HL-60/S4 treated with retinoic acid at 250 ng/mL for 4 days and 3 days (cell line): Measurements from ENCODE around the gene GLYATL1B.
"Not testable (repeated sequence)": the region's sequence is repeated elsewhere in the genome, so short reads cannot be mapped to it uniquely, and the experiment has no call there.

Source experiments
- in situ Hi-C: fragments of 300-500 bp; cut with MboI; formaldehyde crosslinking; loops from 2 replicates; pipeline ENCODE4 v1.7.0; 2022; ENCODE audit warnings: low sequenced_read_pairs

Gene GLYATL1B, protein sequence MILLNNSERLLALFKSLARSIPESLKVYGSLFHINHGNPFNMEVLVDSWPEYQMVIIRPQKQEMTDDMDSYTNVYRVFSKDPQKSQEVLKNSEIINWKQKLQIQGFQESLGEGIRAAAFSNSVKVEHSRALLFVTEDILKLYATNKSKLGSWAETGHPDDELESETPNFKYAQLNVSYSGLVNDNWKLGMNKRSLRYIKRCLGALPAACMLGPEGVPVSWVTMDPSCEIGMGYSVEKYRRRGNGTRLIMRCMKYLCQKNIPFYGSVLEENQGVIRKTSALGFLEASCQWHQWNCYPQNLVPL

DNA sequence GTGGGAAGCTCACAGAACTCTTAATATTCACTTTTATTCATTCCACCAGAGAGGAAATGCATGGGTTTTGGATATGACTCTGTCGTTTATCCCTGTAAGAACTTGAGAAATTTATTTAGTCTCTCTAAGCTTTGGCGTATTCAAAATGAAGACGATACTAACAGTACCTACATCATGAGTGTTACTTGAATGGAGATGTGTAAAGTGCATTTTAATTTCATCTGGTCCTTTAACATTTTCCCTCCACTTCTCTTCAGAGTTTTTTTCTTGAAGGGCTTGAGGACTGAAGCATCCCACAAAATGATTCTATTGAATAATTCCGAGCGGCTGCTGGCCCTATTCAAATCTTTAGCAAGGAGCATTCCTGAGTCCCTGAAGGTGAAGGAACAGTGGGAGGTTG, at the start of gene GLYATL1B:
TSS of gene GLYATL1B (plus strand) at position 301 of the 400 bp plus-strand sequence. CDS start at position 301, 0 bp downstream.
- in situ Hi-C loops, result not testable (repeated sequence)

- in situ Hi-C loops, result not testable (repeated sequence)
Observed at GRCh38 chr11:59036542-59036941, 49.6 kb upstream of the GLYATL1B start.

GRCh38 chr11:59037434-59037833, 48.7 kb upstream of the GLYATL1B start:
- in situ Hi-C loops, result not testable (repeated sequence)

DNA sequence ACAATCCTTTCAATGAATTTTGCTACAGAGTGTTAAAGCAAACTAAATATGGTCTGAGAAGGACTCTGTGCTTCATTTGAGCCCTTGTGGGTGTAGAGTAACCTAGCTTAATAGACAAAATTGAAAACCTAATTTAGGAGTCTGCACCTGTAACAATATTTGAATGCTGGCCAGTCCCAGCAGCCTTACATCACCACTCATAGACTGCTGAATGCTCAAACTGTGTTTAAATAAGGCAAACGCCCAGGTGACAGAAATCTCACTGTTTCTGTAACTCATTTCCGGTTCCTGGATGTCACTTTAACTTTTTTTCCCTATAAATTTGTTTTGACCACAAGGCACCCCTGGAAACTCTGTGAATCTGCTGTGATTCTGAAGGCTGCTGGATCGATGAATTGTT, 45.5 kb upstream of the GLYATL1B start:
- in situ Hi-C loops, result no loop called here

DNA sequence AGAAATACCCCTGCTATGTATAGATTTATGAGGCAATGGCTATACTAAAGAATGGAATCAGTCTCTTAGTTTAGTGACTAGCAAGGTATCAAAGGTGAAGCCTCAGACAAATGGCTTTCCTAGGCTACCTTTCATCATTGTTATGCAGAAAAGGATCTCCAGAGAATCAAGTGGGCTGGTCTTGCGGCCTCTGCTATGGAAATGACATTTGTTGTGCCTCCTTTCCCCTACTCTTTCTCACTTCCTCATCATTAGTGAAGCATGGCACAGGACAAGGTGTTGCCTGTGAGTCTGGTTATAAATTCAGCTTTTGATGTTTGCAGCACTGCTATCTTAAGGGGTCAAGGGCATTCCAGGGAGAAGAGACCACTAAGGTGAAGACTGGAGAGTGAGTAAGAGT, 34.7 kb upstream of the GLYATL1B start:
- in situ Hi-C loops, result not testable (repeated sequence)

GRCh38 chr11:59052355-59052754, 33.8 kb upstream of the GLYATL1B start:
- in situ Hi-C loops, result not testable (repeated sequence)

DNA sequence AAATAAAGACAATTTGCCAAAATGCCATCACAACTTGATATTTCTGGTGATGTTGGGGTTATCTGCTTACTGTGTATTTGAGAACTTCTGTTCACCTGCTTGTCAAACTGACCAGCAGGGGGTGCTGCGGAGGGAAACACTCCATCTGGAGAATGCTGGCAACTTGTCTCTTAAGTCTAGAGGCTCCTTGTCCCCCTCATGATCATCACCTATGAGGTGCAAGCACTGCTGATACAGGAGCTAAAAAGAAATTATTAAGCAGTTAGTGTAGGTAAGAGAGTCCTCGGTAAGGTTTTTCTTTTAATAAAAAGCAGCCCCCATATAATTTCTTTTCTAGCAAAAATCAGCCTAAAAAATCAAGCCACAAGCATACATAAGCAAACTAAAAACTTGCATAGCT, 32.7 kb upstream of the GLYATL1B start:
- in situ Hi-C loops, result no loop called here

- in situ Hi-C loops, result not testable (repeated sequence)
Observed at GRCh38 chr11:59058120-59059033, 27.7 kb upstream of the GLYATL1B start.

GRCh38 chr11:59060096-59060495, 26.0 kb upstream of the GLYATL1B start:
- in situ Hi-C loops, result not testable (repeated sequence)

DNA sequence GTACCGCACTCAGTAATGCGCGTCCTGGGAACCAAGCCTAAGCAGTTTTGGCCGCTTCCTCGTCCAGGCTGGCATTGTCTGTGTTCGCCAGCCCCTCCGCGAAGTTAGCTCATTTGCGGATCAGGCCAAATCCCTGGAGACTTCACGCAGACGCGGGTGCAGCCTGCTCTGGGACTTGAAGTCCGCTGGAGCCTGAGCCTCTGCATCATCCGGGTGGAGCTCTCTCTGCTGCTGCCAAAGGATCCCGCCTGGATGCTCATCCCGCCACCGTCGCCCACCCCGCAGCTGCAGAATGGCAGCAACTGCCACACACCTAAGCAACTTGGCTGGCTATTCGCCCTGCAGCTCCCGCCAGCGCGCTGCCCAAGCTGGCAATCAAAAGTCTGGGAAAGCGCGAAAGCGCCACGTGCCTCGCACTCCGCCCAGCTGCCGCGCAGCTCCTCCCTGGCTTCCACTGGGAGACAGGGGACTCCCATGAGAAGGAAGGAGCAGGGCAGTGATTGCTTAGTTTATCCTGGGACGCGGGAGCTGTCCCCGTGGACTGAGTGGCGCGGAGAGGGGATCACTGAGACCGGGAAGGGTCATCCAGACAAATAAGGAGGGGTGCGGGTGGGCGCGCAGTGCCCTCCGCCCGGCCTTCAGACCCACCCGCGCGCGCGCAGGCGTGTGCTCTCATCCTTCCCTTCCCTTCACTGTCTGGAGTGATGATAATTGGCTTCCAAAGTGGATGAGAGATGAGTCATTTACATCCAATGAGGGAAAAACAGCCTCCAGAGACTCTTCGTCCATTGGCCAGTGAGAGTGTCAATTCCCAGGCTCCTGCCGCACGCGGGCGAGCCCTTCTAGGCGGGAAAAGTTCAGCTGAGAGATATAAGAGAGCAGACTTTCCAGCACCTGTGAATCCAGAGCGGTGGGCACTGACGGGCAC, 23.2 kb upstream of the GLYATL1B start:
- in situ Hi-C loops, result no loop called here

GRCh38 chr11:59063996-59064727, 21.9 kb upstream of the GLYATL1B start:
- in situ Hi-C loops, result not testable (repeated sequence)

- in situ Hi-C loops, result no loop called here
Observed at GRCh38 chr11:59069087-59069486, 17.0 kb upstream of the GLYATL1B start.

GRCh38 chr11:59076876-59077571, 9.1 kb upstream of the GLYATL1B start:
- in situ Hi-C loops, result no loop called here

DNA sequence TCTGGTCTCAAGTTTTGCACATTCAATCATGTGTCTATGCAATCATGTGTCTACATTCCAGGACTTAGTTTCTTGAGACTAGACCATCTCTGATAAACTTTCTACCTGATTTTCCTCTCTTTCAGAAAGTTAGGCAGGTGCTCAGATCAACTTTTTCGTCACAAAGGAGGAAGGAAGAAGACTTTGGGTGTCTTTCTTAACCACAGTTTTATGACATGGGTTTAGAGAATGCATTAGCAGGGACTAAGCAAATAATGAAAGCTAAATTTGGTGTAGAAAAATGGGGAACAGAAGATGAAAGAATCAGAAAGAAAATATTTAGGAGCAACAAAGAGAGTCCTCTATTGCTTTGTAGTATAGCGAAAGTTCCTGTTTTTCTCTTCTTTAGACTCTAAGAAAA, 7.7 kb upstream of the GLYATL1B start:
- in situ Hi-C loops, result no loop called here

DNA sequence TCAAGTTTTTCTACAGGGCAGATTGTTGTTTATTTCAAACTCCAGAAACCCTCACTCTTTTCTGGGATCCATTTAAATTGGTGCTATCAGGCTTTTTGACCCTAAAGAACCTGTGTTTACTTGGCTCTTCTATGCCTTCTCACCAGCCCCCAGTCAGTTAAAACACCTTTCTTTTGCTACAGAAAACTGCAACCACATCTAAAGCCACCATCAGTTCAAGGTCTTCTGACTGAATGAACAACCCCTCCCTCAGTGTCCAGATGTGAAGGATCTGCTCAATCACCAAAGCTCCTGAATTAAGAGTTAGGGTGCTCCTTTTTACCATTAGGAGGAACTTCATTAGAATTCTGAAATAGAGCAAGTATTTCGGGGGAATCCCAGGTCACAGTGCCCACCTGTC, 7.0 kb upstream of the GLYATL1B start:
- in situ Hi-C loops, result no loop called here

- in situ Hi-C loops, result not testable (repeated sequence)
Observed at GRCh38 chr11:59080421-59080820, 5.7 kb upstream of the GLYATL1B start.

- in situ Hi-C loops, result not testable (repeated sequence)
Observed at GRCh38 chr11:59081430-59082020, 4.6 kb upstream of the GLYATL1B start.

DNA sequence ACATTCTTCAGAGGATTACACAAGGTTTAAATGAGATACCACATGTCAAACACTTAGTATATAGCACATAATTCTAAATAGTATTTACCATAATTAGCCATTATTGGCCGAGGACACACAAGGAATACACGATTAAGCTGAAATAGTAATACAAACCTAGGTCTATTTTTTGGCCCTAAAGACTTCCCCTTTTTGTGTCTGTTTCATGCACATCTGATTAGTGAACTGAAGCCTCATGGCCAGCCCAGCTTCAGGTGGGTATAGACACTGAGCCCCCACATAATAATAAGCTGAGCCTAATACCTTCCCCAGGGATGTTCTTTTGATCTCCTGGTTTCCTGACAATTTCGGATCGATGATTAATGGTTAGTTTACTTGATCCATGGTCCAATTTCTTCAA, 2.1 kb downstream of the GLYATL1B start:
- in situ Hi-C loops, result no loop called here

- in situ Hi-C loops, result not testable (repeated sequence)
Observed at GRCh38 chr11:59093576-59093975, 7.5 kb downstream of the GLYATL1B start.
